Liver (tissue), 3 donors: ENCODE data around the gene KIF2B.

Experiments used
- ATF3 ChIP-seq: IDR thresholded peaks from 2 replicates; pipeline ENCODE4 v1.6.1; 2016; ENCODE audit warnings: antibody characterized with exemption
- CTCF ChIP-seq: fragments of 150-350 bp; IDR thresholded peaks from 2 replicates; pipeline ENCODE4 v1.5.1; 2017; ENCODE audit warnings: improper control_type of control experiment, low read depth, low read length; ENCODE audit not compliant: missing input control
- GABPA ChIP-seq, 2 donors: IDR thresholded peaks in 1 of 2; conservative IDR thresholded peaks in 1 of 2; 2 replicates each; pipeline ENCODE4 v1.6.1; 2016; ENCODE audit warnings: antibody characterized with exemption in 2 of 2, mild to moderate bottlenecking in 1 of 2, moderate library complexity in 1 of 2
- HNF4A ChIP-seq, 2 donors: conservative IDR thresholded peaks; 2 replicates each; pipeline ENCODE4 v1.6.1; 2016; ENCODE audit warnings: antibody characterized with exemption in 2 of 2, mild to moderate bottlenecking in 2 of 2
- HNF4G ChIP-seq: IDR thresholded peaks from 2 replicates; pipeline ENCODE4 v1.6.1; 2016; ENCODE audit warnings: antibody characterized with exemption
- JUND ChIP-seq, 2 donors: IDR thresholded peaks; 2 replicates each; pipeline ENCODE4 v1.6.1; 2016; ENCODE audit warnings: antibody characterized with exemption in 2 of 2
- TAF1 ChIP-seq: conservative IDR thresholded peaks from 2 replicates; pipeline ENCODE4 v1.6.1; 2016; ENCODE audit warnings: antibody characterized with exemption, mild to moderate bottlenecking
- YY1 ChIP-seq: IDR thresholded peaks from 2 replicates; pipeline ENCODE4 v1.6.1; 2016; ENCODE audit warnings: antibody characterized with exemption, mild to moderate bottlenecking
- TF ChIP-seq, protein P1 (sequence below): IDR thresholded peaks from 2 replicates; pipeline ENCODE4 v1.6.1; 2016; ENCODE audit warnings: antibody characterized with exemption
- TF ChIP-seq, protein P2 (sequence below): IDR thresholded peaks from 2 replicates; pipeline ENCODE4 v1.6.1; 2016; ENCODE audit warnings: antibody characterized with exemption, mild to moderate bottlenecking
- donor health status: healthy.
- donor health status: healthy.

DNA sequence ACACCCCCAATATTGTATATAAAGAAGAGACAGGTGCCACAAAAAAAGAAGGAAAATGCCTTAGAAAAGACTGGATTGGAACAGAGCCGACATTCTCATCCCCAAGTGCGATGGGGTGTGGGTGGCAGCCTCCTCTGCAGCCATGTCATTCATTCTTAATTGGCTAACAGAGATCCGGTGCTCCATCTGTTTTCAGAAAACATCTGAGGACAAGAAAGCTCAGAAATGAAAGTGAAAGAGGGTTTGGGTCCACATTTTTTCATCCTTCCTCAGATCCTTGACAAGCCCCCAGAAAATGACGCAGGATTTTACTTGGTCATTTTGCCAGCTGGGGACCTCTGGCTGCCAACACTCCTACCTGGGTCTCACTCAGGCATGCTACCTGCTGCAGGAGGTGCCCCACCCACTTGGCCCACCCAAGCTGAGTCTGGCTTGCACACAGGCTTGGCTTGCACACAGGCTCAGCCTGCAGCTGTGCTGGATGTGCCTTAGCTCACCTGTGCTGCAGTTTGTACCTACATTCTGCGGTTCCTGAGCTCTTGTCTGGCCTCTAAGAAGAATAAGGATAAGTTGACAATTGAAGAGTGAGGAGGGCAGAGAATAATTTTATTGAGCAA lies 21.9 kb downstream of the KIF2B start:
- TF ChIP-seq HNF4A (conservative IDR thresholded peaks at IDR 0.05) (no peak), JUND (IDR thresholded peaks at IDR 0.05) (no peak), YY1 (no peak), CTCF (no peak), ATF3 (no peak), HNF4G (no peak), TAF1 (no peak), GABPA (IDR thresholded peaks at IDR 0.05 in 1 of 2, conservative IDR thresholded peaks at IDR 0.05 in 1 of 2) (no peak)
- TF ChIP-seq, protein P1, sequence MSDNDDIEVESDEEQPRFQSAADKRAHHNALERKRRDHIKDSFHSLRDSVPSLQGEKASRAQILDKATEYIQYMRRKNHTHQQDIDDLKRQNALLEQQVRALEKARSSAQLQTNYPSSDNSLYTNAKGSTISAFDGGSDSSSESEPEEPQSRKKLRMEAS: no peak
- TF ChIP-seq, protein P2, sequence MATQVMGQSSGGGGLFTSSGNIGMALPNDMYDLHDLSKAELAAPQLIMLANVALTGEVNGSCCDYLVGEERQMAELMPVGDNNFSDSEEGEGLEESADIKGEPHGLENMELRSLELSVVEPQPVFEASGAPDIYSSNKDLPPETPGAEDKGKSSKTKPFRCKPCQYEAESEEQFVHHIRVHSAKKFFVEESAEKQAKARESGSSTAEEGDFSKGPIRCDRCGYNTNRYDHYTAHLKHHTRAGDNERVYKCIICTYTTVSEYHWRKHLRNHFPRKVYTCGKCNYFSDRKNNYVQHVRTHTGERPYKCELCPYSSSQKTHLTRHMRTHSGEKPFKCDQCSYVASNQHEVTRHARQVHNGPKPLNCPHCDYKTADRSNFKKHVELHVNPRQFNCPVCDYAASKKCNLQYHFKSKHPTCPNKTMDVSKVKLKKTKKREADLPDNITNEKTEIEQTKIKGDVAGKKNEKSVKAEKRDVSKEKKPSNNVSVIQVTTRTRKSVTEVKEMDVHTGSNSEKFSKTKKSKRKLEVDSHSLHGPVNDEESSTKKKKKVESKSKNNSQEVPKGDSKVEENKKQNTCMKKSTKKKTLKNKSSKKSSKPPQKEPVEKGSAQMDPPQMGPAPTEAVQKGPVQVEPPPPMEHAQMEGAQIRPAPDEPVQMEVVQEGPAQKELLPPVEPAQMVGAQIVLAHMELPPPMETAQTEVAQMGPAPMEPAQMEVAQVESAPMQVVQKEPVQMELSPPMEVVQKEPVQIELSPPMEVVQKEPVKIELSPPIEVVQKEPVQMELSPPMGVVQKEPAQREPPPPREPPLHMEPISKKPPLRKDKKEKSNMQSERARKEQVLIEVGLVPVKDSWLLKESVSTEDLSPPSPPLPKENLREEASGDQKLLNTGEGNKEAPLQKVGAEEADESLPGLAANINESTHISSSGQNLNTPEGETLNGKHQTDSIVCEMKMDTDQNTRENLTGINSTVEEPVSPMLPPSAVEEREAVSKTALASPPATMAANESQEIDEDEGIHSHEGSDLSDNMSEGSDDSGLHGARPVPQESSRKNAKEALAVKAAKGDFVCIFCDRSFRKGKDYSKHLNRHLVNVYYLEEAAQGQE: no peak
